OCI-LY7 (cell line): ENCODE results near the gene KCNMA1. TPM values are rescaled to one million over a fixed set of nuclear protein-coding genes. Genes with fewer than 3 reads are reported as not detected.

Experiments
- BruUV-seq: library from RNA; stranded (reverse); fragments of 400-500 nt; replicated peaks from 2 replicates; lab custom pipeline; 2021; lab: Mats Ljungman, UMichigan
- CTCF ChIA-PET: fragments of 300-600 bp; sonication (Branson Sonifier 250); formaldehyde crosslinking; loops from one replicate; lab custom pipeline; 2022; ENCODE audit warnings: antibody characterized with exemption; ENCODE audit not compliant: unreplicated experiment; lab: Charles Lee
- POLR2A ChIA-PET: fragments of 300-600 bp; sonication (Branson Sonifier 250); formaldehyde crosslinking; loops from one replicate; lab custom pipeline; 2022; ENCODE audit warnings: antibody characterized with exemption; lab: Charles Lee
- DNase-seq: peaks from one replicate; pipeline ENCODE4 v3.0.0-alpha.2; 2015; ENCODE audit warnings: low spot score
- H2AFZ ChIP-seq: fragments of 200-600 bp; sonication (generic), shearing (Covaris generic); 2 replicates; pipeline ENCODE4 v1.6.1; 2014; ENCODE audit warnings: mild to moderate bottlenecking, antibody characterized with exemption, low read length, moderate library complexity
- H3K27ac ChIP-seq: fragments of 200-600 bp; sonication (generic); 2 replicates; pipeline ENCODE4 v1.5.1; 2014; ENCODE audit warnings: mixed run types, low read depth, mild to moderate bottlenecking, moderate library complexity, low read length, inconsistent platforms; ENCODE audit not compliant: poor library complexity, severe bottlenecking
- H3K36me3 ChIP-seq: fragments of 200-600 bp; sonication (generic); 2 replicates; pipeline ENCODE4 v1.6.1; 2014; ENCODE audit warnings: mild to moderate bottlenecking, antibody characterized with exemption, low read length, moderate library complexity, mixed read lengths; ENCODE audit not compliant: insufficient read depth
- H3K4me1 ChIP-seq: fragments of 200-600 bp; sonication (generic); 2 replicates; pipeline ENCODE4 v1.5.1; 2014; ENCODE audit warnings: mild to moderate bottlenecking, low read length; ENCODE audit not compliant: insufficient read depth, poor library complexity, severe bottlenecking
- H3K4me2 ChIP-seq: fragments of 200-600 bp; sonication (generic); 2 replicates; pipeline ENCODE4 v1.6.1; 2014; ENCODE audit warnings: mild to moderate bottlenecking, low read length
- H3K4me3 ChIP-seq: fragments of 200-600 bp; sonication (generic); 2 replicates; pipeline ENCODE4 v1.5.1; 2014; ENCODE audit warnings: mild to moderate bottlenecking, low read depth, low read length; ENCODE audit not compliant: poor library complexity, severe bottlenecking
- H3K79me2 ChIP-seq: fragments of 200-600 bp; sonication (generic); 2 replicates; pipeline ENCODE4 v1.6.1; 2016; ENCODE audit warnings: low read depth, mild to moderate bottlenecking, low read length, moderate library complexity, mixed read lengths; ENCODE audit not compliant: insufficient read depth
- H3K9me2 ChIP-seq: fragments of 200-600 bp; sonication (generic); 2 replicates; pipeline ENCODE4 v1.6.1; 2016; ENCODE audit warnings: mild to moderate bottlenecking, low read length, mixed read lengths; ENCODE audit not compliant: insufficient read depth
- H3K9me3 ChIP-seq: fragments of 200-600 bp; sonication (generic); 2 replicates; pipeline ENCODE4 v1.6.1; 2014; ENCODE audit warnings: mild to moderate bottlenecking, mixed run types, low read length, mixed read lengths
- H4K20me1 ChIP-seq: fragments of 200-600 bp; sonication (generic); 2 replicates; pipeline ENCODE4 v1.6.1; 2014; ENCODE audit warnings: mild to moderate bottlenecking, antibody characterized with exemption, low read length, moderate library complexity, mixed read lengths; ENCODE audit not compliant: insufficient read depth
- CTCF ChIP-seq: fragments of 200-600 bp; sonication (generic); conservative IDR thresholded peaks from 2 replicates; pipeline ENCODE4 v1.5.1; 2014; ENCODE audit warnings: mild to moderate bottlenecking, antibody characterized with exemption, low read length, moderate library complexity, mixed read lengths
- EZH2phosphoT487 ChIP-seq: fragments of 200-600 bp; sonication (generic); IDR thresholded peaks from 2 replicates; pipeline ENCODE4 v1.6.1; 2018; ENCODE audit warnings: low read depth, borderline replicate concordance, mild to moderate bottlenecking, mixed run types, antibody characterized with exemption, low read length, moderate library complexity, mixed read lengths
- intact Hi-C: fragments of 100-400 bp; cut with micrococcal nuclease; formaldehyde crosslinking; loops from one replicate; pipeline ENCODE4 v1.10.0; 2022; ENCODE audit not compliant: unreplicated experiment
- total RNA-seq, 2 experiments: library from RNA; depleted of rRNA in 1 of 2; stranded (reverse); fragments of >200 nt in 1 of 2; shearing (Covaris generic) in 1 of 2; gene quantifications; 2 replicates each; pipeline ENCODE4 v1.2.3, GENCODE V29; 2014 to 2022

KCNMA1 gene
- total RNA-seq, 2 experiments from 2014 or later: not detected

GRCh38 chr10:77626266-77626935, 11.2 kb downstream of the KCNMA1 start:
- POLR2A ChIA-PET: no interaction called here
- TF ChIP-seq CTCF: no peak
- TF ChIP-seq EZH2phosphoT487: no peak
- no peaks in the 10 kb centered on the region for H3K9me2 ChIP-seq
- H3K4me1 ChIP-seq: no peaks in the 10 kb centered on the region
- H3K4me3 ChIP-seq: no peak overlapping the region
- H3K27ac ChIP-seq: no peak overlapping the region
- intact Hi-C loops: no loop called here
- no peak overlapping the region for H3K4me2 ChIP-seq
- no peaks in the 10 kb centered on the region for H4K20me1 ChIP-seq
- no peak for DNase-seq
- H2AFZ ChIP-seq: no peak overlapping the region
- BruUV-seq: no TSS peak
- no peaks in the 10 kb centered on the region for H3K9me3 ChIP-seq
- H3K36me3 ChIP-seq: no peaks in the 10 kb centered on the region
- CTCF ChIA-PET: no interaction called here
- no peaks in the 10 kb centered on the region for H3K79me2 ChIP-seq

GRCh38 chr10:77625379-77625778, 12.2 kb downstream of the KCNMA1 start:
- H3K4me2 ChIP-seq: no peak overlapping the region
- intact Hi-C loops: no loop called here
- no peaks in the 10 kb centered on the region for H3K9me3 ChIP-seq
- H4K20me1 ChIP-seq: no peaks in the 10 kb centered on the region
- no peak overlapping the region for H3K4me3 ChIP-seq
- BruUV-seq: no TSS peak
- no peak overlapping the region for H3K27ac ChIP-seq
- no peaks in the 10 kb centered on the region for H3K9me2 ChIP-seq
- TF ChIP-seq EZH2phosphoT487 (no peak), CTCF (no peak)
- no peaks in the 10 kb centered on the region for H3K79me2 ChIP-seq
- ChIA-PET CTCF (no interaction called here), POLR2A (no interaction called here)
- H2AFZ ChIP-seq: no peak overlapping the region
- no peak for DNase-seq
- H3K4me1 ChIP-seq: no peaks in the 10 kb centered on the region
- no peaks in the 10 kb centered on the region for H3K36me3 ChIP-seq

GRCh38 chr10:77622889-77623291, 14.7 kb downstream of the KCNMA1 start:
- no TSS peak for BruUV-seq
- no peak overlapping the region for H3K4me3 ChIP-seq
- H2AFZ ChIP-seq: no peak overlapping the region
- no peaks in the 10 kb centered on the region for H3K9me2 ChIP-seq
- intact Hi-C loops: no loop called here
- no peak overlapping the region for H3K27ac ChIP-seq
- no peaks in the 10 kb centered on the region for H3K36me3 ChIP-seq
- ChIA-PET POLR2A (interaction anchor here (0.6 kb wide), 1 partner anchor 233 kb away, joined by 3 read pairs; no protein-coding TSS in a partner anchor), CTCF (no interaction called here)
- H3K9me3 ChIP-seq: no peaks in the 10 kb centered on the region
- no peak overlapping the region for H3K4me2 ChIP-seq
- no peaks in the 10 kb centered on the region for H3K79me2 ChIP-seq
- no peak for DNase-seq
- no peaks in the 10 kb centered on the region for H4K20me1 ChIP-seq
- TF ChIP-seq EZH2phosphoT487 (no peak), CTCF (no peak)
- H3K4me1 ChIP-seq: no peaks in the 10 kb centered on the region
